GM19395 (cell line): ENCODE data around the gene GUF1.
"Not testable (repeated sequence)": the region's sequence is repeated elsewhere in the genome, so short reads cannot be mapped to it uniquely, and the experiment has no call there.

Source experiments
- ATAC-seq: cut with Tn5 transposase; IDR thresholded peaks from one replicate; pipeline ENCODE4 v1.9.1; 2021; ENCODE audit warnings: mild to moderate bottlenecking, moderate library complexity; ENCODE audit not compliant: unreplicated experiment

Gene GUF1

GRCh38 chr4:44701037-44701436 lies 22.8 kb downstream of the GUF1 start:
- no peak for ATAC-seq

GRCh38 chr4:44704673-44705072 lies 26.5 kb downstream of the GUF1 start:
- ATAC-seq, result no peak

GRCh38 chr4:44713125-44713524 lies 34.9 kb downstream of the GUF1 start:
- no peak for ATAC-seq

GRCh38 chr4:44716597-44716996 lies 38.4 kb downstream of the GUF1 start:
- no peak for ATAC-seq

DNA sequence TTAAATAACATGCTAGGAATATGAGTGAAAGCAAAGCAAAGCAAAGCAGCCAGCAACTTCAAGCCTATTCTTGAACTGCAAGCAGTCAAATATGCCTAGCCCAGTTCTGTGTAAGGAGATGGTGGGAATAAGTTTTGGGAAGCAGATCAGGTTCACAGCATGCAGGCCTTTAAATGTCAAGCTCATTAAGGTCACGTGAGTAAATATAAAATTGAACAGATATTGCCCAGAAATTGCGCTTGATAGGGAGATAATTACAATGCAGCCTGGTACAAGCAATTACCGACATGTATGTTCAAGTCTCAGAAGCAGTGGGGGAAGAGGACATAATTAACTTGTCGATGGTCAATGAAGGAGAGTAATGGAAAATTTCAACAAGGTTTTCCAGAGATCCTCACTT lies 42.2 kb downstream of the GUF1 start:
- ATAC-seq, result no peak

DNA sequence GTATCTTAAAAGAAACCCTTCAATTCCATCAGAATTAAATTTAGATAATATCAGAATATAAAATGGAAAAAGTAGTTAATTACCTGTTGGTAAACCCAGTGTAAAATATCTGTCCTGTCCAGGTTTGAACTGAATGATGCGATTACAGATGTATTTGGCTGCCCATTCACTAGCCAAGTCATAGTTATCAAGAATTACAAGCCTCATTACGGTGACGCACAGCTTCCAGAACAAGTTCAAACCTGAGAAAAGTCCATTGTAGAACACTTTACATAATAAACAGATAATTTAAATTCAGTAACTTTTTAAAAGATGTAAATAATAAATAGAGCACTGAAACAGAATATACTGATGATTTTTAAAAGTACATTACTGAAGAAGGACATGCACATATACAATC lies 43.8 kb downstream of the GUF1 start:
- no peak for ATAC-seq

DNA sequence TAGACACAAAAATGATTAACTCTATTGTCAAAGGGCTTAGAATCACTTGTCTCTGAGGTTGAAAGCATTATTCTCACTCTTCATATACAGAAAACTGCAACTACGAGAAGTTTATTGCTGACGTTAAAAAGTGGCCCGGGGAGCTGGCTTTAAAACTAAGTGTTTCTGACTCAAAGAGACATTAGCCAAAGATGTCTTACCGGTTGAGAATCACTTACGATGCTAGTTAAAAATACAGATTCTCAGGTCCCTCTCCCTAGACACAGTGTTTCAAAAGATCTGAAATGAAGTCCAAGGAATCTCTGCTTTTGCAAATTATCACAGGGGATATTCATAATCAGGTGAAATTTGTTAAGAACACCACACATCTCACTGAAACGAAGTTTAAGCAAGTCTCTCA lies 46.9 kb downstream of the GUF1 start:
- ATAC-seq, result no peak

DNA sequence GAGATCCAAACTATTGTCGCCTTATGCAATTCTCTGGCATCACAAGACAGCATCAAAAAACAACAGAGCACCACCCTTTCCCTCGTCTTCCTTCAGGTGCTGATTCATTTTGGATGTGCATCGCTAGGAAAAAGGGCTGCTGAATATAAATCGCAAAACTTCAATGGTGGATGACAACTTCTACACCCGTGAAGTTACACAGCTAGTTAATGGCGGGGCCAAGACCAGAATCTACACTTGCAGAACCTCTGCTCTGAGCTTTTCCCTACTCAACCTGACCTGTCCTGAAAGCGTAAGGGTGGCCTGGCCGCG lies 47.5 kb downstream of the GUF1 start:
- ATAC-seq, result no peak

DNA sequence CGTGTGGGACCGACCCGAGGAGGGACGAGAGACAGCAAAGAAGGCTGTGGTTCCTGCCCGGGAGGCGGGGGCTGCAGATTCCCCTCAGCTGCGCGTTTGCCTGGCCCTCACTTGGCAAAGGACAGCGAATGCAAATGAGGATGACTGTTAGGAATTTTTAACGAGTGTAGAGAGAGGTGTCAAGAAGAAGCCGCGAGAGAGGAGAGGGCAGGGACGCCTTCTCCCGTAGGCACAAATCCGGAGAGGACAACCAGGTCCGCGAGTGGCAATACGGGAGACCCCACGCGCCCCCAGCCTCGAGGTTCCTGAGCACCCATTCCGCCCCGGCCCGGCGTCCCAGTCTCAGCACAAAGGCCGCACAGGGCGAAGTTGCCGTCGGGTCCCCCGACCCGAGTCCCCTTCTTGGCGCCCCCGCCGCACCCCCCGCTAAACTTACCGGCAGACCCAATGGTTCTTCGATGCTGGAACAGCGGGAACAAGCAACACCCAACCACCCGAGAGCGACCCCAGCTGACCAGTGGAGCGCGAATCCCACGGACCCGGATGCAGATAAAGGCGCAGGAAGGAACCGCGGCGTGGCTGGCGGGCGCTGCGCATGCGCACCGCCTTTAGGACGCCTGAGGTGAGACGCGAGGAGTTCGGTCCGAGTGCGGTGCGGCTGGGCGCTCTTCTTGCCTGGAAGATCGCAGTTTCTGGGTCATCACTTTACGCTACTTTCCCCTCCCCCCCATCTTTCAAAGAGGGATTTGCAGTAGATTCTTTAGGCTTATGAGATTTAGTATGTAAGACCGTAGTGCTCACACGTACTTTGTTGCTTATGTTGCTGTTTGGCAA lies 48.0 kb downstream of the GUF1 start, which contains the start of gene GNPDA2:
Gene GNPDA2, minus strand, starts transcription at position 519 of the 834 bp plus-strand sequence. CDS start 4,349 bp downstream, outside the sequence.
- peak; percentile 90 for ATAC-seq

- no peak for ATAC-seq
Measured at GRCh38 chr4:44727471-44727870, 49.3 kb downstream of the GUF1 start.

DNA sequence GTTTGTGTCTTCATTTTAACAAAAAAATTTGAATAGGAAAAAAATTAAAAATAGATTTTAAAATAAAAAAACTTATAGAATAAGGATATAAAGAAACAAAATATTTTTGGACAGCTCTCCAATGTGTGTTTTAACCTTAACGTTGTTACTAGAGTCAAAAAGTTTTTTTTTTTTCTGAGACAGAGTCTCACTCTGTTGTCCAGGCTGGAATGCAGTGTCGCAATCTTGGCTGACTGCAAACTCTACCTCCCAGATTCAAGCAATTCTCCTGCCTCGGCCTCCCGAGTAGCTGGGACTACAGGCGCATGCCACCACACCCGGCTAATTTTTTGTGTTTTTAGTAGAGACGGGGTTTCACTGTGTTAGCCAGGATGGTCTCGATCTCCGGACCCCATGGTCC lies 50.5 kb downstream of the GUF1 start:
- ATAC-seq, result not testable (repeated sequence)

GRCh38 chr4:44736900-44737299 lies 58.7 kb downstream of the GUF1 start:
- ATAC-seq, result no peak

DNA sequence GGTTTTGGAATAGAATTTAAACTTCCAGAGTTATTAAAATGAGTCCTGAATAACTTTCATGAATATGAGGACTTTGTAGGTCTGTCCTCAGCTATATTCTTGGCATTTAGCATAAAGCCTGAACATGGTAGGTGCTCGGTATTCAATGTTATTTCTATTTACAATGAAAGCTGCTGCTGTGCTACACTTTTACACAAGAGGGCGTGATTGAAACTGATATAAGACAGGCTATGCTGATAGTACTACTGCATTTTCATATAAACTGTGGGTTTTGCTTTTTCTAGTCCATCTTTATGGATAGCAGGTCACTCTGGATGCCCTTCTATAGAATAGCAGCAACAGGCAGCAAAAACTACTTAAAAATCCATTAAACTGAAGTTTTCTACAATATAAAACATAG lies 60.4 kb downstream of the GUF1 start:
- no peak for ATAC-seq

DNA sequence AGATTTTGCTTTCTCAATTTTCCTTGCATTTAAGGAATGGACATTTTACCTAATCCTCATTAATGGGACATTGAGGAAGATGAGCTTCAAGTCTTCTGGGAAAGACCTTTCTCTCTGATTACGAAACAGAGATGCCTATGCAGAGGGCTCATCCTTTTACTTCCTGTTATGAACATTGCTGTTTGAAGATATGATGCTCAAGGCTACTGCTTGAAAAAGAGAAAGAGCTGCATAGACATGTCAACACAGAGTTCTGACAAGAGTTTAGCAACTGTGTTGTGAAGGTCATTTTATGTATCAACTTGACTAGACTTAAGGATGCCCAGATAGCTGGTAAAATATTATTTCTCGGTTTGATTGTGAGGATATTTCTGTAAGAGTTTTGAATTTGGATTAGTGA lies 62.0 kb downstream of the GUF1 start:
- ATAC-seq, result no peak
